ENCODE data around the gene TMEM89. TPM values are rescaled to one million over a fixed set of nuclear protein-coding genes. Genes with fewer than 3 reads are reported as not detected.

Gene TMEM89
- total RNA-seq, 1 donor from 2014 or later: not detected

- DNase-seq (ENCODE audit: extremely low read depth, low read depth, low spot score): no peak
Observed at GRCh38 chr3:48593337-48593736, 28.2 kb downstream of the TMEM89 start.

DNA sequence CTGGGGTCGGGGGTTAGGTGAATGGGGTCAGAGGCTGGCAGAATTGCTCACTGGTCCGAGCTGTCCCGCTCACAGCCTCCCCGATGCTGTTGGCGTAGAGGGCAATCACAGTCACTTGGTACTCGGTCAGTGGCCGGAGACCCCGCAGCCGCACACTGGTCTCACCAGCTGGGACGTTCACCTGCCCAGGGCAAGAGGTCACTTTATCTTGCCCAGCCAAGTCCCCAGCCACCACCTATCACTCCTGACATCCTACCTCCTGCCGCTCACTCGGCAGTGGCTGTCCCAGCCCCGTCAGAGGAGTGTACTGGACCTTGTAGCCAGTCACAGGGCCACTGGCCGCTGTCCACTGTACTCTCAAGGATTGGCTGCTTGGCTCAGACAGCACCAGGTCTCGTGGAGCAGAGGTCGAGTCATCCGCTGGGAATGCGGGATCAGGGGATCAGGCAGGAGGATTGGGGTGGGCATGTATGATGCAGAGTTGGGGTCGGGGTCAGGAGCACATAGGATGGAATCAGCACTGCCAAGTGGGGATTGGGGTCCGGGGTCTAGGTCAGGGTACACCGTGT is 29.0 kb downstream of the TMEM89 start:
- no peak for DNase-seq (ENCODE audit: extremely low read depth, low read depth, low spot score)

GRCh38 chr3:48591886-48592518 is 29.6 kb downstream of the TMEM89 start:
- DNase-seq (ENCODE audit: extremely low read depth, low read depth, low spot score): no peak

DNA sequence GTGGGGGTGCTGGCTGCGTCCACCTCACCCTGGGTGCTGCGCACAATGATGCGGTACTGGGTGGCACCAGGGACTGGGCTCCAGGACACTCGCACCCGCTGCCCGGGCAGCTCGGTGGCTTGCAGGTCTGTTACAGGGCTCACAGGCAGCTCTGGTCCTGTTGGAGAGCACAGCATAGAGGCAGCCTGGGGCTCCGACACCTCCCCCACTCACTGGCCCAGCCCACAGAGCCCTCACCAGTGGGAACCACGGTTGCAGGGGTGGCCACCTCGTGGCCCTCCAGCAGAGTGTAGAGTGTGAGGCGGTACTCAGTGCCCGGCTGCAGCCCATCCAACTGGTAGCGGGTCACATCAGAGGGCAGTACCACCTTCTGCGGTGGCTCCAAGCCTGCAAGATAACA is 30.1 kb downstream of the TMEM89 start:
- no peak for DNase-seq (ENCODE audit: extremely low read depth, low read depth, low spot score)

GRCh38 chr3:48588230-48588629 is 33.3 kb downstream of the TMEM89 start:
- DNase-seq (ENCODE audit: extremely low read depth, low read depth, low spot score): no peak

GRCh38 chr3:48587686-48588085 is 33.9 kb downstream of the TMEM89 start:
- DNase-seq (ENCODE audit: extremely low read depth, low read depth, low spot score): no peak

DNA sequence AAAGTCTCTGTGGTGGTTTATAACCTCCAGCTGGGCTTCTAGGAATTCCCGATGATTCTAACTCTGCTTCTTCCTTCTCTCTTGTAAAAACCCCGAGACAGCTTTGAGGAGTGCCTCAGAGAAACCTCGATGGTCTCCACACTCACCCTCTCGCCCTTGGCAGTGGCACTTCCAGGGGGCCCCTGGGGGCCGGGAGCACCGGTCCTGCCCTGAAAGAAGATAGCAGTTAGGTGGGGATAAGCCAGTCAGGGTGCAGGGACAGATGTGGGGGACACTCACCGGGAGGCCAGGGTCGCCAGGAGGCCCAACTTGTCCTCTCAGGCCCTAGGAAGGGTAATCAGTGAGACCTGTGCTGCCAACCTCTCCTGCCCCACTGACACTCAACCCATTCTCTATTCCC is 36.2 kb downstream of the TMEM89 start:
- no peak for DNase-seq (ENCODE audit: extremely low read depth, low read depth, low spot score)

DNA sequence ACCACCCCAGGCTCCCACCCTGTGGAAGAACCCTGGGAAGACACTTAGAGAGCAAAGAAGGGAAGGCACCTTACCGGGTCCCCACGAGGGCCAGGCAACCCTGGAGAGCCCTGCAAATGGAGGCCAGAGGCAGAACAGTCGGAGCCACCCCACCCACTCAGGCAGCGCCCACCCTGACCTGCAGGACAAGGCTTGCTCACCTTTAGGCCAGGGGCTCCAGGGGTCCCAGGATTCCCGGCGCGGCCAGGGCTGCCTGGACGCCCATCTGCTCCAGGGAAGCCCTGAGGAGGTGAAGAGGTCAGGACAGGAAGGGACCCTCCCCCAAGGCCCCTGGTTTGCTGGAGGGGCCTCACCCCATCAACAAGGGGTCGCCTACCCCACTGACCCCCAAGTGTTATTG is 36.7 kb downstream of the TMEM89 start:
- DNase-seq (ENCODE audit: extremely low read depth, low read depth, low spot score): no peak

GRCh38 chr3:48581621-48582481 is 39.7 kb downstream of the TMEM89 start:
- DNase-seq (ENCODE audit: extremely low read depth, low read depth, low spot score): no peak

DNA sequence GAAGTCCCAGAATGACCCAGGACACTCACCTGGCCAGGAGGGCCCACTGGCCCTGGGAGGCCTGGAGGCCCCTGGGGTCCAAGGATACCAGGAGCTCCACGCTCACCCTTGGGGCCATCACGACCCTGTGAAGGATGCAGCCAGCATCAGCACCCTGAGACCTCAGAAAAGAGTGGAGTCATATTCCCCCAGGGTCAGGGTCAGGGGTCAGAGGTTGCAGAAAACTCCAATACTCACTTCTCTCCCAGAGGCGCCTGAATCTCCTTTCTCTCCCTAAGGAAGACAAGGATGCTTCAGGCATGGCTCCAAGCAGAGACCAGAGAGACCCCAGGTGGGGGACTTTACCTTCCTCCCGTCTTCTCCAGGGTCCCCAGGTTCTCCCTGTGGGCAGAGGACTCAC is 44.9 kb downstream of the TMEM89 start:
- DNase-seq (ENCODE audit: extremely low read depth, low read depth, low spot score): no peak

DNA sequence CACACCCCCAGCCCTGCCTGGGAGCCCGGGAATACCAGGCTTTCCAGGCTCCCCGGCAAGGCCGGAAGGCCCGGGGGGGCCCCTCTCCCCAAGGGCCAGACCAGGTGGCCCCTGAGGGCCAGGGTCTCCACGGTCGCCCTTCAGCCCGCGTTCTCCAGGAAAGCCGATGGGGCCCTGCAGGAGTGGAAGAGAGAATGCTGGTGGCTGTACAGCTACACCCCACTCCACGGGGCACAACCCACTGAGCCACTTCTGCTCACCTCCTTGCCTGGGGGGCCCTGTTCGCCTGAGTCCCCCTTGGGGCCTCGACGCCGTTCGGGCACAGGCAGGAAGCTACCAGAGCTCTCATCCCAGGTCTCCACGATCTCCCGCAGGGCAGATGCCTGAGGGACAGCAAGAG is 46.2 kb downstream of the TMEM89 start:
- DNase-seq (ENCODE audit: extremely low read depth, low read depth, low spot score): no peak

- DNase-seq (ENCODE audit: extremely low read depth, low read depth, low spot score): no peak
Observed at GRCh38 chr3:48573973-48574585, 47.5 kb downstream of the TMEM89 start.

GRCh38 chr3:48572517-48572916 is 49.1 kb downstream of the TMEM89 start:
- DNase-seq (ENCODE audit: extremely low read depth, low read depth, low spot score): no peak

DNA sequence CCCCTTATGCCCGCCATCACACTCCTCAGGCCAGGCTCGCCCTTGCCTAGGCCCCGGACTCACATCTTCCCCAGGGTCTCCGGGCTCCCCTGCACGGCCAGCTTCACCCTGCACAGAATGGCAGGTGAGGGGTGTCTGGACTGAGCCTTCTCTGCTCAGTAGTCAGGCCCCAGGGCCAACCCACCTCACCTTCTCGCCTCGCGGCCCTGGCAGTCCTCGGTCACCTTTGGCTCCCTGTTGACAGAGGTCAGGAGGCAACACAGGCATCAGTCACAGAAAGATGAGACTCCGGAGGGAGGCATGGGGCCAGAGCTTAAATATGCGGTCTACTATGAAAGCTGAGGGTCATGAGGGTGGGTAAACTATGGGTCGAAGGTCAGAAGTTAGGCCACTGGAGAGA is 49.6 kb downstream of the TMEM89 start:
- DNase-seq (ENCODE audit: extremely low read depth, low read depth, low spot score): no peak

Other genes starting within 250 kb of the TMEM89 start
- gene FBXW12, start 249.6 kb downstream of the TMEM89 start, total RNA-seq: not detected in 2 replicates
- gene PLXNB1, start 191.7 kb downstream of the TMEM89 start, total RNA-seq: 35.3 and 35.4 TPM in 2 replicates
- gene CCDC51, start 181.7 kb downstream of the TMEM89 start, total RNA-seq: 10.8 and 12.7 TPM in 2 replicates
- gene TMA7, start 181.5 kb downstream of the TMEM89 start, total RNA-seq: 390 and 429 TPM in 2 replicates
- gene ATRIP, start 175.0 kb downstream of the TMEM89 start, total RNA-seq: 4.7 and 8.6 TPM in 2 replicates
- gene SHISA5, start 117.6 kb downstream of the TMEM89 start, total RNA-seq: 297 and 305 TPM in 2 replicates
- gene PFKFB4, start 65.0 kb downstream of the TMEM89 start, total RNA-seq: 6.5 and 10.7 TPM in 2 replicates
- 0.24 and 1.2 TPM in 2 replicates for gene UCN2, start 58.0 kb downstream of the TMEM89 start, total RNA-seq
- 20.0 and 25.0 TPM in 2 replicates for gene COL7A1, start 26.4 kb downstream of the TMEM89 start, total RNA-seq
- gene UQCRC1, start 12.1 kb downstream of the TMEM89 start, total RNA-seq: 207 and 225 TPM in 2 replicates
- gene SLC26A6, start 13.7 kb upstream of the TMEM89 start, total RNA-seq: 26.4 and 31.1 TPM in 2 replicates
- gene CELSR3, start 41.1 kb upstream of the TMEM89 start, total RNA-seq: 1.1 and 2.2 TPM in 2 replicates
- gene NCKIPSD, start 64.1 kb upstream of the TMEM89 start, total RNA-seq: 18.6 and 34.7 TPM in 2 replicates
- 66.1 and 73.3 TPM in 2 replicates for gene IP6K2, start 95.5 kb upstream of the TMEM89 start, total RNA-seq
- gene PRKAR2A, start 226.1 kb upstream of the TMEM89 start, total RNA-seq: 33.1 and 35.2 TPM in 2 replicates

Measured in glomerular endothelial cell (primary cell).